Natural killer cell (primary cell): ENCODE measurements around the gene FBXO15. TPM values are rescaled to one million over a fixed set of nuclear protein-coding genes. Genes with fewer than 3 reads are reported as not detected.

ENCODE experiments used
- ATAC-seq, 3 donors: fragments of 150-1000 bp in 2 of 3; fragments of 200-7000 bp in 1 of 3; cut with Tn5 transposase; 1 replicate in 1 of 3; 2 replicates in 2 of 3; pipeline ENCODE4 v1.10.0; 2021; ENCODE audit warnings: mild to moderate bottlenecking in 2 of 3, moderate library complexity in 2 of 3
- DNase-seq, 2 donors: peaks; one replicate each; pipeline versions ENCODE4 v3.0.0 to v3.0.0-alpha.2; 2013 to 2021; ENCODE audit warnings: mixed read lengths in 1 of 2
- H3K27ac ChIP-seq: one replicate; pipeline ENCODE4 v1.5.1; 2013; ENCODE audit warnings: mild to moderate bottlenecking, low read length
- H3K27me3 ChIP-seq: one replicate; pipeline ENCODE4 v1.6.1; 2013; ENCODE audit warnings: low read length; ENCODE audit not compliant: control insufficient read depth, insufficient read depth
- H3K36me3 ChIP-seq: one replicate; pipeline ENCODE4 v1.6.1; 2013; ENCODE audit warnings: low read length; ENCODE audit not compliant: control insufficient read depth, insufficient read depth
- H3K4me1 ChIP-seq: one replicate; pipeline ENCODE4 v1.6.1; 2013; ENCODE audit warnings: low read length; ENCODE audit not compliant: control insufficient read depth, insufficient read depth
- H3K4me3 ChIP-seq: one replicate; pipeline ENCODE4 v1.5.1; 2013; ENCODE audit warnings: low read length
- H3K9me3 ChIP-seq: one replicate; pipeline ENCODE4 v1.6.1; 2013; ENCODE audit warnings: low read length; ENCODE audit not compliant: control insufficient read depth, insufficient read depth
- H3K27ac Mint-ChIP-seq, 2 donors: one replicate each; pipeline ENCODE4 v1.8.0; 2022; ENCODE audit warnings: mild to moderate bottlenecking in 2 of 2, mixed read lengths in 2 of 2, moderate library complexity in 1 of 2
- H3K27me3 Mint-ChIP-seq, 2 donors: one replicate each; pipeline ENCODE4 v1.8.0; 2022; ENCODE audit warnings: low read depth in 2 of 2, mixed read lengths in 2 of 2
- H3K36me3 Mint-ChIP-seq: one replicate; pipeline ENCODE4 v1.8.0; 2022; ENCODE audit warnings: mixed read lengths
- H3K4me1 Mint-ChIP-seq, 2 donors: one replicate each; pipeline ENCODE4 v1.8.0; 2022; ENCODE audit warnings: mixed read lengths in 2 of 2
- H3K4me3 Mint-ChIP-seq: one replicate; pipeline ENCODE4 v1.8.0; 2022; ENCODE audit warnings: mild to moderate bottlenecking, moderate library complexity, mixed read lengths
- H3K9me3 Mint-ChIP-seq, 2 donors: one replicate each; pipeline ENCODE4 v1.8.0; 2022; ENCODE audit warnings: mixed read lengths in 2 of 2
- CTCF ChIP-seq: fragments of 200-600 bp; IDR thresholded peaks from one replicate; pipeline ENCODE4 v1.8.0; 2022; ENCODE audit warnings: antibody characterized with exemption
- WGBS: methylation state at CpG from one replicate; pipeline ENCODE4 v1.1.7; 2013; ENCODE audit warnings: missing lambda C conversion rate; ENCODE audit not compliant: insufficient coverage; 5-methylcytosine and 5-hydroxymethylcytosine counted together
- intact Hi-C: fragments of 100-400 bp; cut with micrococcal nuclease; formaldehyde crosslinking; loops from one replicate; pipeline ENCODE4 v1.14.2; 2022
- total RNA-seq, 4 donors: library from RNA; stranded (reverse); fragments of 120-200 nt in 1 of 4; gene quantifications; one replicate each; pipeline versions ENCODE4 v1.2.3 to v1.2.4, GENCODE V29; 2013 to 2022

Gene FBXO15
- total RNA-seq, 3 donors from 2014 or later (not counting 1 experiment from before 2014, with no cell fraction given), result 0.50 to 2.6 (median 0.87) TPM

- ATAC-seq, result no peak
- H3K36me3 Mint-ChIP-seq, result no peaks in the 10 kb centered on the region
- H3K4me3 ChIP-seq, result no peak overlapping the region
These were observed 43.9 kb upstream of the FBXO15 start for GRCh38 chr18:74191577-74191976.

DNA sequence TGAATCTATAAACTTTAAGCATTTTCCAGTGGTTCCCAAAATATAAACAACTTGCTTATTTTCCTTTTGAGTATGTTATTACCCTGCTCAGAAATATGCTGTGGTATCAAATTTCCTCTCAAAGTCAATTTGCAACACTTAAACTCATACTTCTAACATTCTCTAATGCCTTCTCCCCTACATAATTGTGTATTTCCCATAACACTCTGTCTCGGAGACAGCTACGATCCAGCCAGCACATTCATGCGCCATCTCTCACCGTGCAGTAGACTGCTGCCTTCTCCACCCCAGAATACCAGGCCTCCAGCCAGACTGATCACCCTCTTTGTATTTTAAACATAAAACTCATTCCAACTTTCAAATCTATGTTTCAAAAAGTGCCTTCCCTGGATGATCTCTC, 42.5 kb upstream of the FBXO15 start:
- Mint-ChIP-seq H3K9me3 (no peaks in the 10 kb centered on the region), H3K4me1 (no peaks in the 10 kb centered on the region), H3K4me3 (no peak overlapping the region), H3K27ac (no peak overlapping the region), H3K36me3 (no peaks in the 10 kb centered on the region), H3K27me3 (peaks cover 20 to 24% of the 10 kb centered on the region in 2 donors)
- H3K27me3 ChIP-seq, result no peaks in the 10 kb centered on the region
- no peaks in the 10 kb centered on the region for H3K36me3 ChIP-seq
- intact Hi-C loops, result no loop called here
- WGBS, result 70% methylated on average over 4 of the region's 4 CpGs
- no peaks in the 10 kb centered on the region for H3K4me1 ChIP-seq
- TF ChIP-seq CTCF, result no peak
- H3K4me3 ChIP-seq, result no peak overlapping the region
- no peaks in the 10 kb centered on the region for H3K9me3 ChIP-seq
- no peak for ATAC-seq
- no peak for DNase-seq
- no peak overlapping the region for H3K27ac ChIP-seq

More at GRCh38 chr18:74191577-74191976, 43.9 kb upstream of the FBXO15 start:
- Mint-ChIP-seq H3K27me3 (peaks cover 16 to 18% of the 10 kb centered on the region in 2 donors), H3K9me3 (no peaks in the 10 kb centered on the region), H3K4me1 (peaks cover 6 to 8% of the 10 kb centered on the region in 2 donors), H3K27ac (no peak overlapping the region), H3K4me3 (no peak overlapping the region)
- no peaks in the 10 kb centered on the region for H3K27me3 ChIP-seq
- no peak for TF ChIP-seq CTCF
- DNase-seq, result no peak
- H3K27ac ChIP-seq, result no peak overlapping the region
- H3K36me3 ChIP-seq, result no peaks in the 10 kb centered on the region
- intact Hi-C loops, result no loop called here
- 85% methylated on average over 14 of the region's 14 CpGs for WGBS
- no peaks in the 10 kb centered on the region for H3K4me1 ChIP-seq
- no peaks in the 10 kb centered on the region for H3K9me3 ChIP-seq

DNA sequence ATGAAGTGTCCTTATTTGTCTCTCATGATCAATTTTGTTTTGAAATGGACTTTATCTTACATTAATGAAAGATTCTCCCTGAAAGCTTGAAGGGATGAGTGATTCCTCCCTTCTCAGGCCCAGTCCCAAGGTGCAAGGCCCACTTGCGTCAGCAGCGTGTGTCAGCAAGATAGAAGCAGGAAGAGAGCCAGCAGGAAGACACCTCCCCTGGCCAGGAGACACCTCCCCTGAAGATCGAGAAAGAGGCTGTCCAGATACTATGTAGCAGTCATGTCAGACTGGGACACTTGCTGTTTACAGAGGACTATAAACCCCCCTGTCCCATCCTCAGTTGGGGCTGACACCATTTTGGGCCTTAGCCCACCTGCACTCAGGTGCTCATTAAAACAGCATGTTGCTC, 39.0 kb upstream of the FBXO15 start:
- no peak for ATAC-seq
- Histone ChIP-seq H3K4me1 (no peaks in the 10 kb centered on the region), H3K27me3 (no peaks in the 10 kb centered on the region), H3K4me3 (no peak overlapping the region), H3K27ac (no peak overlapping the region), H3K9me3 (no peaks in the 10 kb centered on the region), H3K36me3 (no peaks in the 10 kb centered on the region)
- intact Hi-C loops, result no loop called here
- DNase-seq, result no peak
- Mint-ChIP-seq H3K9me3 (no peaks in the 10 kb centered on the region), H3K4me3 (no peak overlapping the region), H3K27ac (no peak overlapping the region), H3K36me3 (no peaks in the 10 kb centered on the region), H3K27me3 (peaks cover 24 to 27% of the 10 kb centered on the region in 2 donors), H3K4me1 (no peaks in the 10 kb centered on the region)
- TF ChIP-seq CTCF, result no peak
- 87% methylated on average over 3 of the region's 3 CpGs for WGBS

DNA sequence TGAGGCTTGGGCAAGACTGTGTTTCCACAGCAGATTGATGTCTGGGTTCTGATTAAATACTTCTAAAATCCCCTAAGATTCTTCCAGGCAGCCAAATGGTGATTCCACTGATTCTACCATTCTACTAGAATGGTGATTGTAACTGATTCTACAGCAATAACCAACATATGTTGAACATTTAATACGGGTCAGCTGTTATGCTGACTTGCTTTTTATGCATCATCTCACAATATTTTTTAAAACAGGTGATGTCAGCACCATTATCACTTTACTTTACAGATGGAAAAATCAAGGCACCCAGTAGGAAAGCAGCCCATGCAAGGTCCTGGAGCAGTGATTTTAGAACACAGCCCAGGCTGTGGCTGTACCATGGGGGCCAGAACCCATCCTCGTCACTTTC, 38.2 kb upstream of the FBXO15 start:
- Mint-ChIP-seq H3K4me1 (no peaks in the 10 kb centered on the region), H3K27ac (no peak overlapping the region), H3K27me3 (peaks cover 24 to 27% of the 10 kb centered on the region in 2 donors), H3K4me3 (no peak overlapping the region), H3K9me3 (no peaks in the 10 kb centered on the region), H3K36me3 (no peaks in the 10 kb centered on the region)
- no peak overlapping the region for H3K27ac ChIP-seq
- DNase-seq, result no peak
- WGBS, result 93% methylated on average over 2 of the region's 2 CpGs
- H3K9me3 ChIP-seq, result no peaks in the 10 kb centered on the region
- TF ChIP-seq CTCF, result no peak
- H3K4me3 ChIP-seq, result no peak overlapping the region
- intact Hi-C loops, result no loop called here
- no peaks in the 10 kb centered on the region for H3K36me3 ChIP-seq
- no peaks in the 10 kb centered on the region for H3K4me1 ChIP-seq
- no peaks in the 10 kb centered on the region for H3K27me3 ChIP-seq
- no peak for ATAC-seq
